HepG2 (cell line): ENCODE data around the gene RARG. TPM values are rescaled to one million over a fixed set of nuclear protein-coding genes. Genes with fewer than 3 reads are reported as not detected.

Experiments used
- ATAC-seq: fragments of 200-7000 bp; cut with Tn5 transposase; 3 replicates; pipeline ENCODE4 v1.9.1; 2020; ENCODE audit warnings: mild to moderate bottlenecking, moderate library complexity
- BruUV-seq: library from RNA; stranded (reverse); fragments of 400-500 nt; replicated peaks from 2 replicates; lab custom pipeline; 2021; lab: Mats Ljungman, UMichigan
- CTCF ChIA-PET: fragments of 300-600 bp; formaldehyde crosslinking; extraction: SDS; loops from one replicate; lab custom pipeline; 2021; ENCODE audit warnings: low total read pairs, inconsistent platforms, low intra/inter-chr PET ratio; lab: Yijun Ruan, JAX
- POLR2A ChIA-PET: fragments of 350-600 bp; sonication (Branson Sonifier 250); formaldehyde crosslinking; loops from one replicate; lab custom pipeline; 2020; ENCODE audit warnings: antibody characterized with exemption, inconsistent platforms; lab: Yijun Ruan, JAX
- DNase-seq: peaks from one replicate; pipeline ENCODE4 v3.0.0-alpha.2; 2015; ENCODE audit warnings: low spot score
- FAIRE-seq: peaks from 3 replicates; lab custom pipeline; 2011; peaks lifted over from hg19 to GRCh38; lab: Jason Lieb, UNC
- H2AFZ ChIP-seq: one replicate; pipeline ENCODE4 v1.6.1; 2011; ENCODE audit warnings: low read length, inconsistent platforms
- H3K27ac ChIP-seq: fragments of 300-600 bp; 3 replicates; pipeline ENCODE4 v1.8.0; 2011; ENCODE audit warnings: mixed run types, mild to moderate bottlenecking, mixed read lengths, low read length, inconsistent platforms; ENCODE audit not compliant: insufficient read depth; ENCODE audit errors: extremely low read length
- H3K27me3 ChIP-seq, 2 experiments: fragments of 200-600 bp in 1 of 2; 2 replicates in 1 of 2; 3 replicates in 1 of 2; pipeline versions ENCODE4 v1.6.0 to v1.8.0; 2011; ENCODE audit warnings: low read length in 2 of 2, mild to moderate bottlenecking in 2 of 2, moderate library complexity in 2 of 2, inconsistent platforms in 1 of 2; ENCODE audit not compliant: insufficient read depth in 2 of 2, control insufficient read depth in 1 of 2
- H3K36me3 ChIP-seq, 2 experiments: fragments of 200-600 bp in 1 of 2; replicated peaks in 1 of 2; 2 replicates in 1 of 2; 3 replicates in 1 of 2; pipeline versions ENCODE4 v1.5.1 to v1.8.0; 2011; ENCODE audit warnings: low read length in 2 of 2, inconsistent platforms in 1 of 2; ENCODE audit not compliant: insufficient read depth in 2 of 2, control insufficient read depth in 1 of 2
- H3K4me1 ChIP-seq: 2 replicates; pipeline ENCODE4 v1.5.1; 2012; ENCODE audit warnings: low read length, inconsistent platforms; ENCODE audit not compliant: insufficient read depth
- H3K4me2 ChIP-seq: 2 replicates; pipeline ENCODE4 v1.6.0; 2011; ENCODE audit warnings: low read depth, low read length, inconsistent platforms
- H3K4me3 ChIP-seq, 3 experiments: fragments of 200-600 bp in 1 of 3; sonication (generic), shearing (Covaris generic) in 1 of 3; replicated peaks in 1 of 3; 2 replicates each; pipeline ENCODE4 v1.5.1; 2011 to 2016; ENCODE audit warnings: low read length in 3 of 3, inconsistent platforms in 2 of 3, low read depth in 2 of 3, mild to moderate bottlenecking in 2 of 3, control low read depth in 1 of 3, mixed read lengths in 1 of 3; ENCODE audit not compliant: insufficient read depth in 1 of 3
- H3K79me2 ChIP-seq: one replicate; pipeline ENCODE4 v1.6.1; 2011; ENCODE audit warnings: low read length, inconsistent platforms; ENCODE audit not compliant: insufficient read depth
- H3K9ac ChIP-seq: 2 replicates; pipeline ENCODE4 v1.6.0; 2011; ENCODE audit warnings: mild to moderate bottlenecking, low read depth, low read length, inconsistent platforms; ENCODE audit not compliant: insufficient read depth
- H3K9me3 ChIP-seq: 2 replicates; pipeline ENCODE4 v1.5.1; 2012; ENCODE audit warnings: mild to moderate bottlenecking, low read length
- H4K20me1 ChIP-seq: 2 replicates; pipeline ENCODE4 v1.6.0; 2011; ENCODE audit warnings: inconsistent platforms, mild to moderate bottlenecking, low read length, moderate library complexity; ENCODE audit not compliant: insufficient read depth
- ARID2 ChIP-seq: sonication (generic); formaldehyde crosslinking; IDR thresholded peaks from 2 replicates; pipeline ENCODE4 v1.8.1; 2022; ENCODE audit warnings: mild to moderate bottlenecking, missing genetic modification reagents, borderline replicate concordance
- POLR2A ChIP-seq, 2 experiments: IDR thresholded peaks; 2 replicates each; pipeline ENCODE4 v1.6.1; 2011; ENCODE audit warnings: low read depth in 2 of 2, low read length in 2 of 2, mild to moderate bottlenecking in 1 of 2, moderate library complexity in 1 of 2; ENCODE audit not compliant: insufficient read depth in 1 of 2
- POLR2G ChIP-seq: fragments of 200-400 bp; formaldehyde crosslinking; IDR thresholded peaks from 2 replicates; pipeline ENCODE4 v1.6.1; 2018; ENCODE audit warnings: mild to moderate bottlenecking, low read depth, low read length, moderate library complexity
- ZFP1 ChIP-seq: IDR thresholded peaks from 2 replicates; pipeline ENCODE4 v1.6.1; 2016
- WGBS: methylation state at CpG from one replicate; pipeline ENCODE4 v1.1.6; 2017; ENCODE audit warnings: low lambda C conversion rate; 5-methylcytosine and 5-hydroxymethylcytosine counted together
- in situ Hi-C: cut with HindIII; loops from 2 replicates; pipeline ENCODE4 v1.10.0; 2017; ENCODE audit warnings: low pct_unique_long_range_greater_than_20kb; ENCODE audit not compliant: extremely low pct_ligation_motif_present
- intact Hi-C: fragments of 100-400 bp; cut with micrococcal nuclease; formaldehyde crosslinking; loops from one replicate; pipeline ENCODE4 v1.10.0; 2022; ENCODE audit not compliant: unreplicated experiment
- polyA plus RNA-seq, 8 experiments: library from polyadenylated mRNA; depleted of rRNA in 3 of 8; stranded (reverse) in 7 of 8; unstranded in 1 of 8; fragments of >200 nt; fragmentation: Illumina TruSeq in 4 of 8; extraction: Trizol in 4 of 8; gene quantifications; 2 replicates each; pipeline versions ENCODE4 v1.2.1 to v1.2.3, GENCODE V29; 2011 to 2016; ENCODE audit warnings: low read depth in 4 of 8, missing spikeins in 1 of 8, mixed read lengths in 1 of 8; ENCODE audit not compliant: insufficient read depth in 1 of 8
- total RNA-seq, 5 experiments: library from RNA; depleted of rRNA; stranded (reverse); fragments of >200 nt; fragmentation: Illumina TruSeq; extraction: Trizol; gene quantifications; 2 replicates each; pipeline ENCODE4 v1.2.3, GENCODE V29; 2016; ENCODE audit warnings: low read depth in 1 of 5
- TF ChIP-seq, protein P1 (sequence below): sonication (generic); formaldehyde crosslinking; IDR thresholded peaks from 2 replicates; pipeline ENCODE4 v1.4.0; 2020; ENCODE audit warnings: mild to moderate bottlenecking, missing genetic modification reagents

The RARG gene
- total and polyA plus RNA-seq, 2 of the 13 experiments (the other 11 are each of a cell fraction or from before 2014, with no cell fraction given) = 0.77 to 1.5 TPM

DNA sequence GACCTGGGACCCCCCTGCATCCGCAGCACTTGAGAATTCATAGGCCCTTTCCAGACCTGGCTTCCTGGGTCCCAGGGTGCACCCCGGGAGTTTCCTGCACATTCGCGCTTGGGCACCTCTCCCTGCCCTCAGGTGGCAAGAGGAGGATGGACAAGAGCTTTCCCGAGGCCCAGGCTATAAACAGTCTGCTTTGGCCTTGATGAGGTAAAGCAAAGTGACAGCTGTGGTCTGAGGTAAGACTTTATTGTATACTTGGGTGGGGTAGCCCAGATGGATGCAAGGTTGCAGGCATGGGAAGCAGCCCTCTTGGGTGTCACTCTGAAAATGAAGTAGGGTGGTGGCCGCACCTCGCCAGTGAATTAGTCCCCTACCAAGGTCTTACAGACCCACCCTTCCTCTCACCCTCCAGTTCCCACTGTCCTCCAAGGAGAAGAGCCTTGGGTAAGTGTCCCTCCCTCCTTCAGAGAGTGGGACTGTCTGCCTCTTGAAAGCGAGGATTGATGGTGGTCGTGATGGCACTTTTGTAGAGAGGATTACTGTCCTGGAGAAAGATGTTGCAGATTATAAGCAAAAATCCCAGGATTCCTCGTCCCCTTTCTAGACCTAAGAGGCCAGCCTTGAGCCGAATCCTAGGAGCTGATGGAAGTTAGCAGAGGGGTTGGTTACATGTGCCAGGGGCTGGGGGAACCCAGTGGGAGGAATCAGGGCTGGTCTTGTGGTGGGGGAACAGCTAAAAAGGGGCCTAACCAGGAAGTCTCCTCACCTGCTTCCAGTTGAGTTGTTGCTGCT, 40.7 kb downstream of the RARG start:
- intact Hi-C loops (loop anchor here (2.0 kb wide), 1 partner anchor 16 kb away; no protein-coding TSS in a partner anchor), in situ Hi-C loops (loop anchor here (5.0 kb wide), 2 partner anchors 34 to 129 kb away; no protein-coding TSS in a partner anchor)
- H3K36me3 ChIP-seq = peaks cover 15 to 27% of the 10 kb centered on the region in 2 experiments
- no peak overlapping the region for H2AFZ ChIP-seq
- no peak overlapping the region for H3K27ac ChIP-seq
- H3K4me2 ChIP-seq = no peak overlapping the region
- ChIA-PET POLR2A (interaction anchor here (1.3 to 2.6 kb wide), 3 partner anchors 31 to 125 kb away, joined by 3 to 10 read pairs (median 4); no protein-coding TSS in a partner anchor), CTCF (interaction anchor here (2.0 kb wide), 1 partner anchor 31 kb away, joined by 23 read pairs; no protein-coding TSS in a partner anchor)
- 95% methylated on average over 9 of the region's 11 CpGs for WGBS
- peaks cover 3% of the 10 kb centered on the region; the same call in 1 of the 2 replicates for H4K20me1 ChIP-seq
- TF ChIP-seq POLR2A (IDR thresholded peaks at IDR 0.05; ENCODE audit: insufficient read depth in 1 of 2, low read depth in 2 of 2, low read length in 2 of 2) = 0 out of 4 replicates have a peak, but pooled peaks of 1 of the 2 experiments have one; percentile 6
- TF ChIP-seq POLR2G = peak; percentile 22; the same call in 1 of the 2 replicates
- TF ChIP-seq ZFP1 (CRISPR knock-in tag) = no peak
- 0 out of 2 replicates have a peak, but pooled peaks have one; percentile 35 for TF ChIP-seq ARID2 (CRISPR knock-in tag)
- TF ChIP-seq, protein P1, sequence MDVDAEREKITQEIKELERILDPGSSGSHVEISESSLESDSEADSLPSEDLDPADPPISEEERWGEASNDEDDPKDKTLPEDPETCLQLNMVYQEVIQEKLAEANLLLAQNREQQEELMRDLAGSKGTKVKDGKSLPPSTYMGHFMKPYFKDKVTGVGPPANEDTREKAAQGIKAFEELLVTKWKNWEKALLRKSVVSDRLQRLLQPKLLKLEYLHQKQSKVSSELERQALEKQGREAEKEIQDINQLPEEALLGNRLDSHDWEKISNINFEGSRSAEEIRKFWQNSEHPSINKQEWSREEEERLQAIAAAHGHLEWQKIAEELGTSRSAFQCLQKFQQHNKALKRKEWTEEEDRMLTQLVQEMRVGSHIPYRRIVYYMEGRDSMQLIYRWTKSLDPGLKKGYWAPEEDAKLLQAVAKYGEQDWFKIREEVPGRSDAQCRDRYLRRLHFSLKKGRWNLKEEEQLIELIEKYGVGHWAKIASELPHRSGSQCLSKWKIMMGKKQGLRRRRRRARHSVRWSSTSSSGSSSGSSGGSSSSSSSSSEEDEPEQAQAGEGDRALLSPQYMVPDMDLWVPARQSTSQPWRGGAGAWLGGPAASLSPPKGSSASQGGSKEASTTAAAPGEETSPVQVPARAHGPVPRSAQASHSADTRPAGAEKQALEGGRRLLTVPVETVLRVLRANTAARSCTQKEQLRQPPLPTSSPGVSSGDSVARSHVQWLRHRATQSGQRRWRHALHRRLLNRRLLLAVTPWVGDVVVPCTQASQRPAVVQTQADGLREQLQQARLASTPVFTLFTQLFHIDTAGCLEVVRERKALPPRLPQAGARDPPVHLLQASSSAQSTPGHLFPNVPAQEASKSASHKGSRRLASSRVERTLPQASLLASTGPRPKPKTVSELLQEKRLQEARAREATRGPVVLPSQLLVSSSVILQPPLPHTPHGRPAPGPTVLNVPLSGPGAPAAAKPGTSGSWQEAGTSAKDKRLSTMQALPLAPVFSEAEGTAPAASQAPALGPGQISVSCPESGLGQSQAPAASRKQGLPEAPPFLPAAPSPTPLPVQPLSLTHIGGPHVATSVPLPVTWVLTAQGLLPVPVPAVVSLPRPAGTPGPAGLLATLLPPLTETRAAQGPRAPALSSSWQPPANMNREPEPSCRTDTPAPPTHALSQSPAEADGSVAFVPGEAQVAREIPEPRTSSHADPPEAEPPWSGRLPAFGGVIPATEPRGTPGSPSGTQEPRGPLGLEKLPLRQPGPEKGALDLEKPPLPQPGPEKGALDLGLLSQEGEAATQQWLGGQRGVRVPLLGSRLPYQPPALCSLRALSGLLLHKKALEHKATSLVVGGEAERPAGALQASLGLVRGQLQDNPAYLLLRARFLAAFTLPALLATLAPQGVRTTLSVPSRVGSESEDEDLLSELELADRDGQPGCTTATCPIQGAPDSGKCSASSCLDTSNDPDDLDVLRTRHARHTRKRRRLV = no peak
- BruUV-seq = no TSS peak
- no peak overlapping the region for H3K4me3 ChIP-seq
- DNase-seq (no peak), FAIRE-seq (no peak), ATAC-seq (no peak)
- H3K4me1 ChIP-seq = peaks cover 26% of the 10 kb centered on the region
- no peak overlapping the region for H3K9ac ChIP-seq
- H3K9me3 ChIP-seq = no peaks in the 10 kb centered on the region
- no peaks in the 10 kb centered on the region for H3K79me2 ChIP-seq
- H3K27me3 ChIP-seq = no peaks in the 10 kb centered on the region
